Adipose tissue (tissue), 3 donors: Measurements from ENCODE around the gene ACSM3. TPM values are rescaled to one million over a fixed set of nuclear protein-coding genes. Genes with fewer than 3 reads are reported as not detected.
"Not testable (repeated sequence)": the region's sequence is repeated elsewhere in the genome, so short reads cannot be mapped to it uniquely, and the experiment has no call there.

Experiments
- H3K27ac ChIP-seq: one replicate; pipeline ENCODE4 v1.5.1; 2013; ENCODE audit warnings: low read depth, low read length
- WGBS, 3 donors: extraction: QIAGEN DNeasy Blood & Tissue Kit; methylation state at CpG; one replicate each; pipeline ENCODE4 v1.1.7; 2013; 5-methylcytosine and 5-hydroxymethylcytosine counted together
- polyA plus RNA-seq, 3 donors: library from polyadenylated mRNA; stranded (reverse); fragments of 200-250 nt; gene quantifications; one replicate each; pipeline ENCODE4 v1.2.3, GENCODE V29; 2013
- donor health status: healthy with polysubstance abuse.
- donor health status: Bipolar disorder and iron deficiency.
- donor health status: healthy.

Gene ACSM3
- polyA plus RNA-seq, result 10 to 100 TPM in 2 of 3 donors, 1 to 10 TPM in 1; 5.9 to 33.1 (median 14.4) TPM

GRCh38 chr16:20763461-20764232 lies at the start of gene ACSM3:
Gene ACSM3 (plus strand): TSS chr16:20764014. CDS start chr16:20770035, 6,021 bp downstream.
- no peak within 1 kb of the TSS for H3K27ac ChIP-seq
- 9 to 17% (median 10%) methylated on average over 10 of the region's 10 CpGs for WGBS, 3 donors

GRCh38 chr16:20717718-20718117 lies 46.1 kb upstream of the ACSM3 start:
- not testable (repeated sequence) for H3K27ac ChIP-seq

GRCh38 chr16:20720251-20720650 lies 43.6 kb upstream of the ACSM3 start:
- no peak overlapping the region for H3K27ac ChIP-seq
- 95 to 97% (median 96%) methylated on average over 4 of the region's 4 CpGs for WGBS, 3 donors

- H3K27ac ChIP-seq, result no peak overlapping the region
These were observed 37.2 kb upstream of the ACSM3 start for GRCh38 chr16:20726661-20727060.

- 83 to 88% (median 84%) methylated on average over 3 of the region's 3 CpGs for WGBS, 3 donors
- H3K27ac ChIP-seq, result no peak overlapping the region
These were observed 36.6 kb upstream of the ACSM3 start for GRCh38 chr16:20727181-20727580.

GRCh38 chr16:20729141-20729540 lies 34.7 kb upstream of the ACSM3 start:
- WGBS, 3 donors, result 74 to 81% (median 77%) methylated on average over 3 of the region's 3 CpGs
- no peak overlapping the region for H3K27ac ChIP-seq

- no peak overlapping the region for H3K27ac ChIP-seq
These were observed 29.8 kb upstream of the ACSM3 start for GRCh38 chr16:20734056-20734455.

GRCh38 chr16:20734782-20735181 lies 29.0 kb upstream of the ACSM3 start:
- 40 to 57% (median 56%) methylated on average over 3 of the region's 3 CpGs for WGBS, 3 donors
- no peak overlapping the region for H3K27ac ChIP-seq

More at GRCh38 chr16:20734056-20734455, 29.8 kb upstream of the ACSM3 start:
- 54 to 72% (median 65%) methylated on average over 3 of the region's 3 CpGs for whole genome bisulfite sequencing, 3 donors

GRCh38 chr16:20735490-20735889 lies 28.3 kb upstream of the ACSM3 start:
- no peak overlapping the region for H3K27ac ChIP-seq
- 75 to 94% (median 86%) methylated on average over 1 of the region's 1 CpG for WGBS, 3 donors

GRCh38 chr16:20740007-20740883 lies 23.6 kb upstream of the ACSM3 start:
- no peak overlapping the region for H3K27ac ChIP-seq
- 23 to 45% (median 42%) methylated on average over 11 of the region's 11 CpGs for WGBS, 3 donors

- peak overlapping the region; percentile 45 for H3K27ac ChIP-seq
- 0% methylated on average over 32 to 36 of the region's 36 CpGs for WGBS, 3 donors
These were observed 22.8 kb upstream of the ACSM3 start for GRCh38 chr16:20740901-20741521.

- peak within 1 kb of the TSS; percentile 45 for H3K27ac ChIP-seq
- 1 to 5% (median 4%) methylated on average over 42 of the region's 42 CpGs for WGBS, 3 donors
These were observed 22.1 kb upstream of the ACSM3 start, which contains the start of gene THUMPD1 for GRCh38 chr16:20741554-20742285. Gene THUMPD1 (minus strand): TSS chr16:20741818. CDS start chr16:20741739, 79 bp downstream.

GRCh38 chr16:20743591-20743990 lies 20.2 kb upstream of the ACSM3 start:
- H3K27ac ChIP-seq, result no peak overlapping the region

GRCh38 chr16:20744922-20745440 lies 18.8 kb upstream of the ACSM3 start:
- no peak overlapping the region for H3K27ac ChIP-seq
- WGBS, 3 donors, result 46 to 75% (median 51%) methylated on average over 7 of the region's 7 CpGs

- WGBS, 3 donors, result 97 to 99% (median 97%) methylated on average over 3 of the region's 3 CpGs
- no peak overlapping the region for H3K27ac ChIP-seq
These were observed 17.4 kb upstream of the ACSM3 start for GRCh38 chr16:20746461-20746860.

- WGBS, 3 donors, result 68 to 71% (median 70%) methylated on average over 4 of the region's 4 CpGs
- H3K27ac ChIP-seq, result no peak overlapping the region
These were observed 16.6 kb upstream of the ACSM3 start for GRCh38 chr16:20747030-20747816.

- 89 to 100% (median 93%) methylated on average over 1 of the region's 1 CpG for WGBS, 3 donors
- no peak overlapping the region for H3K27ac ChIP-seq
These were observed 14.3 kb upstream of the ACSM3 start for GRCh38 chr16:20749474-20749873.
